Tibial nerve (tissue), 3 donors: ENCODE data around the gene SLC1A7.

Experiments used
- CTCF ChIP-seq, 5 experiments: fragments of 200-600 bp in 3 of 5; fragments of 450-650 bp in 2 of 5; sonication (generic) in 3 of 5; IDR thresholded peaks; one replicate each; pipeline ENCODE4 v1.5.1; 2016 to 2019; ENCODE audit warnings: antibody characterized with exemption in 5 of 5, mild to moderate bottlenecking in 3 of 5, moderate library complexity in 2 of 5
- POLR2A ChIP-seq, 2 donors: fragments of 450-650 bp; IDR thresholded peaks; one replicate each; pipeline ENCODE4 v1.6.1; 2017; ENCODE audit warnings: antibody characterized with exemption in 2 of 2, mild to moderate bottlenecking in 2 of 2, moderate library complexity in 2 of 2

- no peak for TF ChIP-seq CTCF (IDR thresholded peaks at IDR 0.05)
- TF ChIP-seq POLR2A (IDR thresholded peaks at IDR 0.05), result no peak
These were observed 28.3 kb downstream of the SLC1A7 start for GRCh38 chr1:53114090-53114489.
